Mononuclear cell (primary cell): Measurements from ENCODE around the gene MRPL34. TPM values are rescaled to one million over a fixed set of nuclear protein-coding genes. Genes with fewer than 3 reads are reported as not detected.

Source experiments
- H3K27me3 ChIP-seq: 2 replicates; pipeline ENCODE4 v1.6.0; 2011; ENCODE audit warnings: low read length, control low read depth; ENCODE audit not compliant: insufficient read depth
- H3K4me1 ChIP-seq: 2 replicates; pipeline ENCODE4 v1.5.1; 2011; ENCODE audit warnings: mild to moderate bottlenecking, low read length, control low read depth; ENCODE audit not compliant: insufficient read depth
- H3K4me3 ChIP-seq: 2 replicates; pipeline ENCODE4 v1.5.1; 2011; ENCODE audit warnings: mild to moderate bottlenecking, low read length, moderate library complexity
- H3K9me3 ChIP-seq: 2 replicates; pipeline ENCODE4 v1.5.1; 2011; ENCODE audit warnings: low read depth, mild to moderate bottlenecking, control low read depth, low read length
- total RNA-seq: library from RNA; depleted of rRNA; stranded (reverse); fragments of >200 nt; gene quantifications from one replicate; pipeline ENCODE4 v1.2.3, GENCODE V29; 2012

The MRPL34 gene
- total RNA-seq, 1 donor, result 22.8 TPM

DNA sequence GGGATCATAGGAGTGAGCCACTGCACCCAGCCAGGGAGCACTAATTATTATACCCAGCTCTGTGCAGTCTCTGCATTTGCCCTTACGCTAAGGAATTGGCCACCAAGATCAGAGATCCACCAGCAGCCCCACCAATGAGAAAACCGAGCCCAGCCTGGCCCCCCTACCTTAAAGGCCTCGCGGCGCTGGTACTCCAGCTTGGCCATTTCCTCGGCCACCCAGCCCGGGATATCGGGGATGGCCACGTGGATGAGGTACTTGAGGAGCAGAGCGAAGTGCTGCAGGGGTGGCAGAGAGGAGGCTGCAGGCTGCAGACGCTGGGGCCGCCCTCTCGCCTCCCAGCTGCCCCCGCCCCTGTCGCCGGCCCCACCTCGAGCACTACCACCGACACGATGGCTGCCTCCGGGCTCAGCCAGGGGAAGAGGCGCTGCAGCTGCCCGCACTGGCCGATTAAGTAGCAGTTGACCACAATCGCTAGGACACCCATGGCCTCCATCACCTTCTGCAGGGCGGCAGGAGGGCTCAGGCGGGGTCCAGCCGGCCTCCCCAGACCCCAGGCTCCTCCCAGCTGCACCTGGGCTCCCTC lies 21.5 kb downstream of the MRPL34 start:
- Histone ChIP-seq H3K9me3 (no peaks in the 10 kb centered on the region), H3K4me3 (no peak overlapping the region), H3K27me3 (peaks cover 14% of the 10 kb centered on the region)

DNA sequence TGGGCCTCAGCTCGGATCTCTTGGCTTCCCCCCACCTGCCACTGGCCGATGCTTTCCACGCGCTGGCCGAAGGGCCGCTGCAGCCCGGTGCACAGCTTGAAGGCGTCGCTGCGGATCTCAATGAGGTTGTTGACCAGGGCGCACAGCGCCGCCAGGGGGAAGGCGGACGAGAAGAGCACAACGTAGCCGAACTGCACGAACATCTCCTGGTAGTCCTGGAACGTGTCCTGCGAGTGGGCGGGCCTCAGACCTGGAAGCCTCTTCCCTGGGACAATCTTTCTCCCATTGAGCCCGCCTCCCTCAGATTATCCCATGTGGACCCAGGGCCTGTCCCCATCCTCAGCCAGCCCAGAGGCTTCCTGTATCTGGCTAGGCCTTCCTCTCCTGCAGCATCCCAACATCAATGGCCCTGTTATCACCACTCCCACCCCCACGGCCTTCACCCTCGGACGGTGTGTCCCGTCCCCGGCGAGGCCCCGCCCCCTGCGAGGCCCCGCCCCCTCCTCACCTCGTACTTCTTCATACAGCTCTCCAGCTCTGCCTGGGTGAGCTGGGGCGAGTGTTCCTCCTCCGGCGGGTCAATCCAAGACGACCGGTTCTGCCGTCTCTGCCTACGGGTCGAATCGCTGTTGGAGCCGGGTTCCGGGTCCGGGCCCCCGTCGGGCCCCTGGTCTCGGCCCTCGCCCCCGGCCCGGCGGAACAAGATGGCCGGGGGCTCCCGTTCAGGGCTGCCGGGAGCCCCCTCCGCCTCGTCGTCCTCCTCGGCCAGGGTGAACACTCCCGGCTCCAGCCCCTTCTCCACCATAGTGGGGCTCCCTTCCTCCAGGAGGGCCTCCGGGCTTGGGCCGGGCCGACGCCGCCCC lies 22.2 kb downstream of the MRPL34 start:
- Histone ChIP-seq H3K27me3 (peaks cover 14% of the 10 kb centered on the region), H3K4me1 (peaks cover 11% of the 10 kb centered on the region), H3K9me3 (no peaks in the 10 kb centered on the region), H3K4me3 (peak overlapping the region; percentile 45)

More for the DNA sequence above, 21.5 kb downstream of the MRPL34 start:
- H3K4me1 ChIP-seq, result peaks cover 11% of the 10 kb centered on the region

DNA sequence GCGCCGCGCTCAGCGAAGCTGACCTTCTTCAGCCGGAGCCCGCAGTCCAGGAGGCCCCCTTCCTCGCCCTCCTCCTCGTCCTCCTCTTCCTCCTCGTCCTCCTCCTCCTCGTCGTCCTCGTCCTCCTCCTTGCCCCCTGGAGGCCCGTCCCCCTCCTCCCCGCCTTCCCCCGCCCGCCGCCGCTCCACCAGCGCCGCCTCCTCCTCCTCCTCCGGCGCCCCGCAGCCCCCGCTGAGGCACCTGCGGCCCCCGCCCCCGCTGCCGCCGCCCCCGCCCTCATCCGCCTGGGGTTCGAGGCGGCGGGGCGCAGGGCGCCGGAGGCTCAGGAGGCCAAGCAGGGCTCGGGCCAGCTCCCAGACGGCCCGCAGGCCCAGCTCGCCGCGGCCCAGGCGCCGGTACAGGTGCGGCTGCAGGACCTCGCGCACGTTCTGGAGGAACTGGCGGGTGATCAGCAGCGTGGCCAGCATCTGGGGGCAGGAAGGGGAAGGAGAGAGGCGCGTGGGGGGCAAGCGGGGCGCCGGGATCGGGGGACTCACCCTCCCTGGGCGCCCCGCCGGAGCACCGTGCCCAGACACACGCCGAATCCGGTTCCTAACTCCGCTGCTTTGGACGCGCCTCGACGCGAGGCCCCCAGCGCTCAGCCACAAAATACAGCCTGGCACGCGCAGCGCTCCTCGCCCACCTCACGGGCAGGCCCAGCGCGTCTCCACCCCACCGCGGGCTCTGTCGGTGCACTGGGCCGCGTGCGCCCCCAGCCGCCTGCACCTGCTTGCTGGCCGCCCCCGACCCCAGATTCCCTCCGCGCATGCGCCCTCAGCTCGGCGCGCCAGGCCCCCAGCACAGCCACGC lies 23.1 kb downstream of the MRPL34 start:
- no peaks in the 10 kb centered on the region for H3K9me3 ChIP-seq
- H3K27me3 ChIP-seq, result peaks cover 14% of the 10 kb centered on the region
- peak overlapping the region; percentile 45 for H3K4me3 ChIP-seq
- peaks cover 19% of the 10 kb centered on the region for H3K4me1 ChIP-seq

DNA sequence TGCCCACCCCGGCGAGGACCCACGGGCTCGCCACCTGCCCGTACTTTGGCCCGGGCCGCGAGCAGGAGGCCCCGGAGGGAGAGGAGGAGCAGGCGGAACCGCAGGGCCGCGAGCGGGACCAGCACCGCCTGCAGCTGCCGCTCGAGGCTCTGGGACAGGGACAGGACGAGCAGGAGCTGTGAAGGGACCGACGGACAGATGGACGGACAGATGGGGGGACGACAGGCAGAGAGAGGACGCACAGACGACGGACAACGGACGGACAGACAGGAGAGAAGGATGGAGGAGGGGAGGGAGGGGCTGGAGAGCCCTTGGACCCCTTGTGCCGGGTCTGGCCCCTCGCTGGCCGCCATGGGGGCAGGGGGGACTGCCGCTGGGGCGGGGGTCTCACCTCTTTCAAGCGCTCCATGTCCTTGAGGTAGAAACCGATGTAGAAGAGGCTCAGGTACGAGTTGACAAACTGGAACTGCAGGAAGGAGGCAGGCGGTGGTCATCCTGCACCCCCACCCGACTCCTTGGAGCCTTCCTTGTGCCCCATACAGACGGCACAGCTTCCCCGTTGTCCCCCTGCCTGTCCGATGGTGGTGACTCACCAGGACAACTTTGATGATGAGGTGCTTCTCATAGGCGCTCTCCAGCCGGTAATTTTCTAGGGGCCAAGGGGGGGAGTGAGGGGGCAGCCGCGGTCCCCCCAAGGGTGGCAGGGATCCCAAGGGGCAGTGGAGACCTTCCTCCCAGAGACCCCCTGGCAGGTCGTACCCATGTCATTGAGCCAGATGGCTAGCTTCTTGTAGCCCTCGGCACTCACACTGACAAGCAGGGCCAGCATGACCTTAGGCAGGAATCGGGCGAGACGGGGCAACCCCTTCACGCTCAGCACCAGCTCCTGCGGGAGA lies 23.9 kb downstream of the MRPL34 start:
- Histone ChIP-seq H3K9me3 (no peaks in the 10 kb centered on the region), H3K4me3 (no peak overlapping the region)

DNA sequence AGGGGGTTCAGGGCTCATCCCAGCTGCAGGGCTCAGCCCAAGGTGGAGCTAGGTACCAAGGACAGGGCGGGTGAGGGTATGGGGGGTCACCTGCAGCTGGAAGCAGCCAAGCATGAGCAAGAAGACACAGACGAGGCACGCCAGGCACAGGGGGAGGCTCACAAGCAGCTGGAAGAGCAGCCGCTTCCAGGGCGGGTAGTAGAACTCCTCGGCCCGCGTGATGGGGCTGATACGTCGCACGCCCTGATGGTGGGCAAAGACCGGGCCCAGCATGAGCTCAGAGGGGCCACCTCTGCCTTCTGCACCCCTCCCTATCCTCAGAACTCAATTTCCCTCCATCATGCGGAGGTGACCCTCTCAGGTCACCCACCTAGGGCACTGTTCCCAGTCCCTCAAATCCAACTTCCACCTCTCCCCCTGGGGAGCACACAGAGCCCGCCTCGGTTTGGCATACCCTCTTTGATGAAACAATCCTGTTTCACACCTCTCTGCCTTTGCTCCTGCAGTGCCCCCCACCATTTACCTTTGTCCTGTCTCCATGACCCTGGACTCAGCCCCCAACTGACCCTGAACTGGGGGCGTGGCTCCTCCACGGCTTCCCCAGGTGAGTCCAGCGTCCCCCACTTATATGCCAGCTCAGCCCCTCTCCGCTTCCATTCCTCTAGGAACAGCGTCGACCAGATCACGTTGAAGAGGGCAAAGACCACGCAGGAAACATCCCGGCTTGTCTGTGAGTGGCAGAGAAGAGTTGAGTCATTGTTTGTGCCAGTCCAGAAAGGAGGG lies 24.8 kb downstream of the MRPL34 start:
- H3K4me1 ChIP-seq, result peaks cover 34% of the 10 kb centered on the region
- H3K9me3 ChIP-seq, result no peaks in the 10 kb centered on the region
- H3K27me3 ChIP-seq, result peaks cover 14% of the 10 kb centered on the region
- H3K4me3 ChIP-seq, result no peak overlapping the region

More for the DNA sequence above, 23.9 kb downstream of the MRPL34 start:
- Histone ChIP-seq H3K27me3 (peaks cover 14% of the 10 kb centered on the region), H3K4me1 (peaks cover 25% of the 10 kb centered on the region)

DNA sequence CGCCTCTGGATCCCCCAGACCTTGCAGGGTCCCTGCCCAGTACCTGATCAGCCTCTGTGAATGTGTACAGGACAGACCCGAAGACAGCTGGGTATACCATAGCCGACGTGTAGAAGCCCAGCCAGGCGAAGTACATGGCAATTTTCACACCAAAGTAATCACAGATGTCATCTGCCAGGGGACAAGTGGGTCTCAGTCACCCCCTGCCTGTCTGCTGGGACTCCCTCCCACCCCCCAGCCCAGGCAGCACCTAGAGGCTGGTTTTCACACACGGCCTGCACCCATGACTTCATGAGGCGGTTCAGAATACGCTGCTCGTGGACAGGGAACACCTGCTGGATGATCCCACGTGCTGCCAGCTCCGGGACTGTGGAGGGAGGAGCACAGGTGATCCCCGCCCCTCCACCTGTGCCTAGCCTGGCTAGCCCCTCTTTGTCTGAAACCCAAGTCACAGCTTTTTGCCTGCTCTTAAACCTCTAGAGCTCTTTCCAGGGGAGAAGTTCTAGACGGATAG lies 25.4 kb downstream of the MRPL34 start:
- Histone ChIP-seq H3K27me3 (peaks cover 14% of the 10 kb centered on the region), H3K9me3 (no peaks in the 10 kb centered on the region), H3K4me1 (peaks cover 40% of the 10 kb centered on the region), H3K4me3 (no peak overlapping the region)

DNA sequence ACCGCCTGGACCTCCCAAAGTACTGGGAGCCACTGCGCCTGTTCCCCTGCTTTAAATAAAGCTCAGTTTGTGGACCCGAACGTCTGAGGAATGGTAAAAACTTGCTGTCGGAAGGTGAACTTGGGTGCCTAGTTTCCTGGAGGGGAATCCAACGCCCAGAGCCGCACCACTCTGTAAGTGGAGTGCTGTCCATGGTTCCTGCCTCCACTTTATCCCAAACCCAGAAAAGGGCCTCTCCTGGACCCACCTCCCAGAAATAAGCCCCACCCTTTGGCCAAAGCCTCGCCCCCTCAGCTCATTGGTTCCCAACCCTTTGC lies 26.6 kb downstream of the MRPL34 start:
- Histone ChIP-seq H3K4me1 (peaks cover 49% of the 10 kb centered on the region), H3K27me3 (peaks cover 14% of the 10 kb centered on the region)

DNA sequence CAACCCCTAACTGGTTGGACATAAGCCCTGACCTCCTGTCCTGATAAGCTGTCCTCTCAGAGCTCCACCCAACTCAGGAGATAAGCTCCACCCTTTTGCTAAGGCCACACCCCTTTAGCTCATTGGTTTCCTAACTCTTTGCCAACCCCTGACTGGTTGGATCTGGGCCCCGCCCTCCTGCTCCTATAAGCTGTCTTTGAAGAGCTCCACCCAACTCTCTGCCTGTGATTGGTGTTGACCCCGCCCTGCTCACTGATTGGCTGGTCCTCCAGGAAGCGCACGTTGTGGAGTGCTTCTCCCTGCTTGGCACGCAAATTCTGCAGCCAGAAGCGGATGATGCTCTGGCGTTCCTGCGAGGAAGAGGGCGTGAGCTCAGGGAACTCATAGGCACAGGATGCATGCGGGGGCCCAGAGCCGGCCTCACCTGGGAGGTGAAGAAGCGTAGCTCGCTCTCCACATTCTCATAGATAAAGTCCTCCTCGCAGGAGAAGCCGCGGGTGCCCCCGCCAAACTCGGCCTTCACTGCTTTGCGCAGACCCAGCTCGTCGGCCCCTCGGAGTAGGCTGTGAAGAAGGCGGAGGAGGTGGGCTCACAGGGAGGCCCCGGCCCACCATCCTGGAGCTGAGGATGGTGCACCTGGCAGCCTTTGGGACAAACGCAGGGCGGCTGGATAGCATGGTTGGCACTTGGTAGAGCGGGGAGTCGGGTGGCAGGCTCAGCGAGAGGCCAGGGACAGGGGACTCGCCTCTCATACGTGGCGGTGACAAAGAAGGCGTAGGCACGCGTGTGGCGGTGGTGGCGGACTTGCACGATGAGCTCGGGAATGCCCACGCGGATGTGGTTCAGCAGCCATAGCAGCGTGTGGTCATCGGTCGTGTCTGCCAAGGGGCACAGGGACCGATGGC lies 27.3 kb downstream of the MRPL34 start:
- peaks cover 54% of the 10 kb centered on the region for H3K4me1 ChIP-seq
- H3K4me3 ChIP-seq, result no peak overlapping the region
- peaks cover 14% of the 10 kb centered on the region for H3K27me3 ChIP-seq
- no peaks in the 10 kb centered on the region for H3K9me3 ChIP-seq

More for the DNA sequence above, 26.6 kb downstream of the MRPL34 start:
- H3K9me3 ChIP-seq, result no peaks in the 10 kb centered on the region
- no peak overlapping the region for H3K4me3 ChIP-seq

DNA sequence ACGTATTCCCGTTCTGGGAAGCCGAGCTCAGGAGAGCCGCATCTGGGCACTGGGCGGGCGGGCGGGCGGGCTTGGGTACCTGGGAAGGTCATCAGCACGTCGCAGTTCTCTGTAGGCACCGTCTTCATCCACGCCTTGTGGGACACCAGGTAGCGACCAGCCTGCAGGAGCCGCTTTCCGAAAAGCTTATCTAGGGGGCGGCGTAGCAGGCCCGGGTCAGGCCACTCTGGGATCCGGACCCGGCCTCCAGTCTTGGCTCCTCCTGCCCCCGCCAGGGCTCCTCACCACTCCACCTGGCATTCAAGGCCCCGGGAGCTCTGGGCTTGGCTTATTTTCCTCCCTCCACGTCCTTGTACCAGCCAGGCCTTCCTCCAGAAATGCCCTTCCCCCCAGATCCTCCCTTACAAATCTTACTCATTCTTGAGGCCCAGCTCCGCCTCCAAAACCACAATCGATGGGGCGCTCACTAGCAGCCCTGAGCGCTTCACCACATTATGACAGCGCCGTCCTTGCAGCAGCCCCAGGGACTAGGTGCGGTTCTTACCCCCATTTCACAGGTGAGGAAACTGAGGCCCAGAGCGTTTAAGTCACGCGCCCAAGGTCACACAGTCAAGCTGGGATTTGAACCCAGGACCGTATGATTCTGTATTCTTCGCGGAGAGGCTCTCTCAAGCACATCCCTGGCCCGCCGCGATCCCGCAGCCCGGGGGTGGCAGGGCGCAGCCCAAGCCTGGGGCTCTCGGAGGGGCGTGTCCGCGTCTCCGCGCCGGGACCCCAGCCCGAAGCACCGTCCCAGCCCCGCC lies 28.1 kb downstream of the MRPL34 start:
- H3K4me1 ChIP-seq, result peaks cover 61% of the 10 kb centered on the region
- H3K9me3 ChIP-seq, result no peaks in the 10 kb centered on the region
- H3K27me3 ChIP-seq, result peaks cover 14% of the 10 kb centered on the region
- H3K4me3 ChIP-seq, result peak overlapping the region; percentile 64

DNA sequence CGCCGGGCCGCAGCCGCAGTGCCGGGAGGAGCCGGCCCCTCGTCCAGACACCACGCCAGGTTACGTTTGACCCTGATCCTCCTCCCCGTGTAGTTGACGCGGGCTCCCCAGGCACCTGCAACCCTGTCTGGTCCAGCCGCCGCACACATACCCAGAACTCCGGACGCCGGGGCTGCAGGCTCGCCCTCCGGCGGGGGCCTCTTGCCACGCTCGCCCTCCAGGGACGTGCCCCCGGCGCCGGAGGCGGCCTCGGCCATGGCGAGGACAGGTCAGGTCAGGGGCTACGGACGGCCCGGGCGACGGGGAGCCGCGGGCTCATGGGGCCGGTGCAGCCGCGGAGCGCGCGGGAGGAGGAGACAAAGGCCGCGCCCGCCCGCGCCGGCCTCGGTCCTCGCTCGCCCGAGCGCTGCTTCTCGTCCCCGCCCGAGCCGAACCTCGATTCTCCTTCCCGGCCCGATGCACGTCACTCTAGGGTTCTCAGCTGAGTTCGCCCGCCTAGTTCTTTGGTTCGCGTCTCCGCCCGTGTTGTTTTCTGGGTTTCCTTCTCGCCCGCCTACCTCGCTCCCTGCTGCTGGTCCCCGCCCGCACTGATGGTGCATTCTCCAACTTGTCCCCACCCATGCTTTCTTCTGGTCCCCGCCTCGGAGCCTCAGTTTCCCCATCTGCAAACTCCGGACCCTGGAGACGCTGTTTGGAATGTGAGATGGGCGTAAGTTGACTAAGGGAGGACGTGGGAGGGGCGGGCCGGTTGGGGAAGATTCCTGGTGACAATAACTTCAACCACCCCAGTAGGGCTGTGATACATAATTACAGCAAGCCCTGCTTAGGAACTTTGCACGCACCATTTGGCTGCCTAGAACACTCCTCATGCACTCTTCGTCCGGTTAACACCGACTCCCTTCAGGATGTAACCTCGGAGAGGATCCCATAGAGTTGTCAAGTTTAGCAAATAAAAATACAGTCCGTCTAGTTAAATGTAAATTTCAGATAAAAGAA lies 29.0 kb downstream of the MRPL34 start, which contains the start of gene ANO8:
TSS of gene ANO8 (minus strand) at position 442 of the 996 bp plus-strand sequence. CDS start at position 257, 185 bp downstream.
- H3K4me3 ChIP-seq, result peak within 1 kb of the TSS; percentile 64
- H3K4me1 ChIP-seq, result peaks cover 52% of the 10 kb centered on the region

DNA sequence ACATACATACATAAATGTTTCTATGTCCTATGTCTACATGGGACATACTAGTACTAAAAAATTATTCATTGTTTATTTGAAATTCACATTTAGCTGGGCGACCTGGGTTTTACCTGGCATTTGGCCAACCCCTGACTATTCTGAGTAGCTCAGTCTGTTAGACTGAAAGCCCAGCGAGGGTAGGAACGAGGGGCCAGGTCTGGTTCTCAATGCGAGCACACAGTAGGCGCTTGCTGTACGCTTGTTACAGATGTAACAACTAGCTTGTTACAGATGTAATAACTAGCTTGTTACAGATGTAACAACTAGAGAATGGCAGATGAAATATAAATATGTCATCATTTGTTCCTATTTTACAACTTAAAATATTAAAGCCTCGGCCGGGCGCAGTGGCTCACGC lies 29.9 kb downstream of the MRPL34 start:
- Histone ChIP-seq H3K4me1 (peaks cover 51% of the 10 kb centered on the region), H3K27me3 (no peaks in the 10 kb centered on the region), H3K4me3 (no peak overlapping the region), H3K9me3 (no peaks in the 10 kb centered on the region)

More for the DNA sequence above, 29.0 kb downstream of the MRPL34 start, which contains the start of gene ANO8:
- H3K27me3 ChIP-seq, result peaks cover 6% of the 10 kb centered on the region
- H3K9me3 ChIP-seq, result no peaks in the 10 kb centered on the region
